Measurements from ENCODE around the gene RFLNA.
A peak's percentile ranks its signal among the peaks of the same experiment; 100 is the strongest.

RFLNA gene

GRCh38 chr12:124358572-124358971, 63.7 kb downstream of the RFLNA start:
- DNase-seq (ENCODE audit: low spot score): no peak

GRCh38 chr12:124359671-124360581, 65.0 kb downstream of the RFLNA start:
- DNase-seq (ENCODE audit: low spot score): peak; percentile 68

- DNase-seq (ENCODE audit: low spot score): no peak
Measured at GRCh38 chr12:124361074-124361970, 66.4 kb downstream of the RFLNA start.

GRCh38 chr12:124361996-124362395, 67.1 kb downstream of the RFLNA start:
- DNase-seq (ENCODE audit: low spot score): no peak

- no peak for DNase-seq (ENCODE audit: low spot score)
Measured at GRCh38 chr12:124363353-124363965, 68.6 kb downstream of the RFLNA start.

GRCh38 chr12:124364543-124364942, 69.7 kb downstream of the RFLNA start:
- no peak for DNase-seq (ENCODE audit: low spot score)
